ENCODE data around the gene OBSCN. TPM values are rescaled to one million over a fixed set of nuclear protein-coding genes. Genes with fewer than 3 reads are reported as not detected.

The OBSCN gene
- total RNA-seq, 2 donors from 2014 or later, result 14.5 to 34.9 TPM

DNA sequence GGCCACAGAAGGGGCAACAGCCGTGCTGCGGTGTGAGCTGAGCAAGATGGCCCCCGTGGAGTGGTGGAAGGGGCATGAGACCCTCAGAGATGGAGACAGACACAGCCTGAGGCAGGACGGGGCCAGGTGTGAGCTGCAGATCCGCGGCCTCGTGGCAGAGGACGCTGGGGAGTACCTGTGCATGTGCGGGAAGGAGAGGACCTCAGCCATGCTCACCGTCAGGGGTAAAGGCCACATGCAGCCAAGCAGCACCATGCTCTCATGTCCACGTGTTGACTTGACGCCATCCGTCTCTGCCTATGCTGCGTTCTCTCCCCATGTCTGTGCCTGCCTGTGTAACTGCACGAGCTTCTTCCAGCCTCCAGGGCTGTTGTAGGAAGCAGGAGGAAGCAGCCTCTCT is 85.5 kb downstream of the OBSCN start:
- 92 to 94% methylated on average over 15 of the region's 15 CpGs for WGBS, 2 donors
- Histone ChIP-seq H3K4me1 (no peaks in the 10 kb centered on the region), H3K4me3 (no peak overlapping the region), H3K9me3 (no peaks in the 10 kb centered on the region), H3K27ac (no peak overlapping the region), H3K27me3 (no peaks in the 10 kb centered on the region), H3K36me3 (replicated peaks in 1 of 2; ENCODE audit: insufficient read depth in 1 of 2, low read depth in 2 of 2) (no peaks in the 10 kb centered on the region)
- intact Hi-C loops (cut with DNase I), result no loop called here
- no peak for ATAC-seq
- DNase-seq, result no peak
- no peak for TF ChIP-seq POLR2A (IDR thresholded peaks at IDR 0.05)
- TF ChIP-seq, protein P1, sequence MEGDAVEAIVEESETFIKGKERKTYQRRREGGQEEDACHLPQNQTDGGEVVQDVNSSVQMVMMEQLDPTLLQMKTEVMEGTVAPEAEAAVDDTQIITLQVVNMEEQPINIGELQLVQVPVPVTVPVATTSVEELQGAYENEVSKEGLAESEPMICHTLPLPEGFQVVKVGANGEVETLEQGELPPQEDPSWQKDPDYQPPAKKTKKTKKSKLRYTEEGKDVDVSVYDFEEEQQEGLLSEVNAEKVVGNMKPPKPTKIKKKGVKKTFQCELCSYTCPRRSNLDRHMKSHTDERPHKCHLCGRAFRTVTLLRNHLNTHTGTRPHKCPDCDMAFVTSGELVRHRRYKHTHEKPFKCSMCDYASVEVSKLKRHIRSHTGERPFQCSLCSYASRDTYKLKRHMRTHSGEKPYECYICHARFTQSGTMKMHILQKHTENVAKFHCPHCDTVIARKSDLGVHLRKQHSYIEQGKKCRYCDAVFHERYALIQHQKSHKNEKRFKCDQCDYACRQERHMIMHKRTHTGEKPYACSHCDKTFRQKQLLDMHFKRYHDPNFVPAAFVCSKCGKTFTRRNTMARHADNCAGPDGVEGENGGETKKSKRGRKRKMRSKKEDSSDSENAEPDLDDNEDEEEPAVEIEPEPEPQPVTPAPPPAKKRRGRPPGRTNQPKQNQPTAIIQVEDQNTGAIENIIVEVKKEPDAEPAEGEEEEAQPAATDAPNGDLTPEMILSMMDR (IDR thresholded peaks at IDR 0.05), result no peak

DNA sequence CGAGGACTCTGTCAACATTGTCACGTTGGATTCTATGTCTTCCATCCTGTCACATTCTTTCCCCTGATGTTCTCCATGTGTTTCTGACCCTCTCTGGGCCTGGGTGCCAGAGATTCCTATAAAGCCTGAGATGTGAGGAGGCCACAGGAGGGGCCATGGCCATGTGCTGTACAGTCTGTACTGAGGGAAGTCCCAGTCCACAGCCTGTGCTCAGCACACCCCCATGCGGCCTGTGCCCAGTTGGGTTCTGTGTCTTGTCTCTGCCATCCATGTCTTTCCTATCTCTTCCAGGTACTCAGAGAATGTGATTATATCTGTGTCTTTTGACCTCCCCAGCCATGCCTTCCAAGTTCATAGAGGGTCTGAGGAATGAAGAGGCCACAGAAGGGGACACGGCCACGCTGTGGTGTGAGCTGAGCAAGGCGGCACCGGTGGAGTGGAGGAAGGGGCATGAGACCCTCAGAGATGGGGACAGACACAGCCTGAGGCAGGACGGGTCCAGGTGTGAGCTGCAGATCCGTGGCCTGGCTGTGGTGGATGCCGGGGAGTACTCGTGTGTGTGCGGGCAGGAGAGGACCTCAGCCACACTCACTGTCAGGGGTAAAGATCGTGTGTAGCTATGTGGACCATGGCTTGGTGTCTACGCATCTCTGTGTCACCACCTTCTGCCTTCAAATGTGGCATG is 86.1 kb downstream of the OBSCN start:
- TF ChIP-seq POLR2A (IDR thresholded peaks at IDR 0.05), result no peak
- TF ChIP-seq, protein P1 (IDR thresholded peaks at IDR 0.05), result no peak
- no peaks in the 10 kb centered on the region for H3K27me3 ChIP-seq
- no peaks in the 10 kb centered on the region for H3K9me3 ChIP-seq
- no peak for ATAC-seq
- 86 to 95% methylated on average over 14 of the region's 14 CpGs for WGBS, 2 donors
- H3K27ac ChIP-seq, result no peak overlapping the region
- no peaks in the 10 kb centered on the region for H3K4me1 ChIP-seq
- no peak overlapping the region for H3K4me3 ChIP-seq
- DNase-seq, result no peak
- no peaks in the 10 kb centered on the region for H3K36me3 ChIP-seq (replicated peaks in 1 of 2; ENCODE audit: insufficient read depth in 1 of 2, low read depth in 2 of 2)
- intact Hi-C loops (cut with DNase I), result no loop called here

DNA sequence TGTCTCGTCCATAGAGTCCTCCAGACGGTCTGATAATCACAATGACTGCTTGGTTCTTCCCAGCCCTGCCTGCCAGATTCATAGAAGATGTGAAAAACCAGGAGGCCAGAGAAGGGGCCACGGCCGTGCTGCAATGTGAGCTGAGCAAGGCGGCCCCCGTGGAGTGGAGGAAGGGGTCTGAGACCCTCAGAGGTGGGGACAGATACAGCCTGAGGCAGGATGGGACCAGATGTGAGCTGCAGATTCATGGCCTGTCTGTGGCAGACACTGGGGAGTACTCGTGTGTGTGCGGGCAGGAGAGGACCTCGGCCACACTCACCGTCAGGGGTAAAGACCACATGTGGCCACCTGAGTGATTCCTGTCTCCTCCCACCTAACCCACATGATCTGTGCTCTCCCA is 86.9 kb downstream of the OBSCN start:
- intact Hi-C loops (cut with DNase I), result no loop called here
- Histone ChIP-seq H3K27ac (no peak overlapping the region), H3K36me3 (replicated peaks in 1 of 2; ENCODE audit: insufficient read depth in 1 of 2, low read depth in 2 of 2) (no peaks in the 10 kb centered on the region), H3K27me3 (no peaks in the 10 kb centered on the region), H3K9me3 (no peaks in the 10 kb centered on the region), H3K4me1 (no peaks in the 10 kb centered on the region), H3K4me3 (no peak overlapping the region)
- ATAC-seq, result no peak
- peak in 1 of 4 donors; percentile 5 for DNase-seq
- TF ChIP-seq, protein P1 (IDR thresholded peaks at IDR 0.05), result no peak
- TF ChIP-seq POLR2A (IDR thresholded peaks at IDR 0.05), result no peak
- 84 to 93% methylated on average over 10 of the region's 10 CpGs for WGBS, 2 donors

DNA sequence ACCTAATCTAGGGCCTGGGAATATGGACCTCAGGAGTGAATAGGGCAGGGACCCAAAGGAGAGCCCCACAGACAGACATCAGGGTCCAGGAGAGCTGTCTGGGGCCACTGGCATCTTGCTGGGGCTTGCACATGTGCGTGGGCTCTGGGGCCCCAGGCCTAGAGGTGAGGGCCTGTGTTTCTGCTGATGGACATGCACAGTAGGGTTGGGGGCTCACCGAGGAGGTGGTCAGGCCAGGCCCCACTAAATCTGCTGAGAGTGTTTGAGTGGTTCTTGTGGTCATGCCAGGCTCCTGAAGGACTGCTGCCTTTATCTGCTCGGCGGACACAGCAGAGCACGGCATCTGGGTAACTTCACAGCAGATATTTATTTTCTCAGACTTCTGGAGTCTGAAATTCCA is 87.4 kb downstream of the OBSCN start:
- H3K27me3 ChIP-seq, result no peaks in the 10 kb centered on the region
- TF ChIP-seq POLR2A (IDR thresholded peaks at IDR 0.05), result no peak
- TF ChIP-seq, protein P1 (IDR thresholded peaks at IDR 0.05), result no peak

DNA sequence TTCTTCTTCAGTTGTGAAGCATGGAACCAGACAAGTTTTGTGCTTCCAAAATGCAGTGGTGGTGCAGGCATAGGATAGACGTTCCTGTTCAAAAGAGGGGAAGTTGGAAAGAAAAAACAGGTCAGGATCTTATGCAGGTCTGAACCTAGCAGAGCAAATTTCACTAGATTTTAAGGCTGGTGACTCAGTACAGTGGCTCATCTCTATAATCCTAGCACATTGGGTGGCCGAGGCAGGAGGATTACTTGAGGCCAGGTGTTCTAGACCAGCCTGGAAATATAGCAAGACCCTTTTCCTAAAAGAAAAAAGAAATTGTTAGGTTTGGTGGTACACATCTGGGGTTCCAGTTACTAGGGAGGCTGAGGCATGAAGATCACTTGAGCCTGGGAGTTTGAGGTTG is 88.1 kb downstream of the OBSCN start:
- intact Hi-C loops (cut with DNase I), result no loop called here
- no peak for TF ChIP-seq POLR2A (IDR thresholded peaks at IDR 0.05)
- TF ChIP-seq, protein P1 (IDR thresholded peaks at IDR 0.05), result no peak
- no peaks in the 10 kb centered on the region for H3K36me3 ChIP-seq (replicated peaks in 1 of 2; ENCODE audit: insufficient read depth in 1 of 2, low read depth in 2 of 2)
- no peaks in the 10 kb centered on the region for H3K27me3 ChIP-seq
- no peak overlapping the region for H3K27ac ChIP-seq
- DNase-seq (no peak), ATAC-seq (no peak)
- 65 to 72% methylated on average over 2 of the region's 2 CpGs for WGBS, 2 donors
- no peaks in the 10 kb centered on the region for H3K9me3 ChIP-seq
- H3K4me1 ChIP-seq, result no peaks in the 10 kb centered on the region
- H3K4me3 ChIP-seq, result no peak overlapping the region

More for the DNA sequence above, 87.4 kb downstream of the OBSCN start:
- no peaks in the 10 kb centered on the region for H3K4me1 ChIP-seq
- H3K4me3 ChIP-seq, result no peak overlapping the region
- no peaks in the 10 kb centered on the region for H3K9me3 ChIP-seq
- no peak overlapping the region for H3K27ac ChIP-seq
- no peaks in the 10 kb centered on the region for H3K36me3 ChIP-seq (replicated peaks in 1 of 2; ENCODE audit: insufficient read depth in 1 of 2, low read depth in 2 of 2)
- 39 to 60% methylated on average over 4 to 5 of the region's 5 CpGs for WGBS, 2 donors
- ATAC-seq (no peak), DNase-seq (no peak)
- intact Hi-C loops (cut with DNase I), result no loop called here
